Measurements from ENCODE around the gene SLC26A1. TPM values are rescaled to one million over a fixed set of nuclear protein-coding genes. Genes with fewer than 3 reads are reported as not detected.

SLC26A1 gene
- total and polyA plus RNA-seq, 5 donors, result 0.34 to 0.37 (median 0.36) TPM; not detected in 2

- Histone ChIP-seq H3K27me3 (ENCODE audit: control insufficient read depth, insufficient read depth) (no peaks in the 10 kb centered on the region), H3K4me3 (ENCODE audit: low read length) (peak within 1 kb of the TSS; percentile 82), H3K27ac (ENCODE audit: low read length) (no peak within 1 kb of the TSS), H3K4me1 (ENCODE audit: control insufficient read depth, insufficient read depth, low read length) (peaks cover 3% of the 10 kb centered on the region), H3K9me3 (ENCODE audit: control insufficient read depth, low read length) (no peaks in the 10 kb centered on the region)
- peak; percentile 89 to 96 (median 95) for DNase-seq
- ATAC-seq, result peak; percentile 97
- intact Hi-C loops (cut with DNase I), result no loop called here
- 22% methylated on average over 123 of the region's 123 CpGs for WGBS
Measured at GRCh38 chr4:973431-974397, 19.5 kb downstream of the SLC26A1 start, which contains the start of gene DGKQ. Gene DGKQ, minus strand, starts transcription at chr4:973569. Its CDS starts 87 bp downstream, at chr4:973482.

GRCh38 chr4:972651-973424 lies 20.4 kb downstream of the SLC26A1 start:
- DNase-seq (peak; percentile 19 to 81 (median 80)), ATAC-seq (peak; percentile 6 to 29)
- peak overlapping the region; percentile 82 for H3K4me3 ChIP-seq (ENCODE audit: low read length)
- peaks cover 3% of the 10 kb centered on the region for H3K4me1 ChIP-seq (ENCODE audit: control insufficient read depth, insufficient read depth, low read length)
- H3K27me3 ChIP-seq (ENCODE audit: control insufficient read depth, insufficient read depth), result no peaks in the 10 kb centered on the region
- intact Hi-C loops (cut with DNase I), result no loop called here
- under 1% methylated on average over 65 of the region's 65 CpGs for WGBS
- H3K27ac ChIP-seq (ENCODE audit: low read length), result no peak overlapping the region
- H3K9me3 ChIP-seq (ENCODE audit: control insufficient read depth, low read length), result no peaks in the 10 kb centered on the region

GRCh38 chr4:971666-972500 lies 21.3 kb downstream of the SLC26A1 start:
- WGBS, result 65% methylated on average over 24 of the region's 24 CpGs
- Histone ChIP-seq H3K27ac (ENCODE audit: low read length) (no peak overlapping the region), H3K27me3 (ENCODE audit: control insufficient read depth, insufficient read depth) (no peaks in the 10 kb centered on the region), H3K4me3 (ENCODE audit: low read length) (no peak overlapping the region), H3K9me3 (ENCODE audit: control insufficient read depth, low read length) (no peaks in the 10 kb centered on the region), H3K4me1 (ENCODE audit: control insufficient read depth, insufficient read depth, low read length) (peaks cover 3% of the 10 kb centered on the region)
- DNase-seq (peak; percentile 17 to 56 (median 42)), ATAC-seq (no peak)
- intact Hi-C loops (cut with DNase I), result no loop called here

GRCh38 chr4:970854-971520 lies 22.2 kb downstream of the SLC26A1 start:
- H3K9me3 ChIP-seq (ENCODE audit: control insufficient read depth, low read length), result no peaks in the 10 kb centered on the region
- 82% methylated on average over 17 of the region's 17 CpGs for WGBS
- intact Hi-C loops (cut with DNase I), result no loop called here
- no peak overlapping the region for H3K27ac ChIP-seq (ENCODE audit: low read length)
- DNase-seq (peak in 2 of 3 donors; percentile 37 to 43), ATAC-seq (no peak)
- no peaks in the 10 kb centered on the region for H3K27me3 ChIP-seq (ENCODE audit: control insufficient read depth, insufficient read depth)
- H3K4me3 ChIP-seq (ENCODE audit: low read length), result no peak overlapping the region
- peaks cover 3% of the 10 kb centered on the region for H3K4me1 ChIP-seq (ENCODE audit: control insufficient read depth, insufficient read depth, low read length)

- WGBS, result 94% methylated on average over 25 of the region's 25 CpGs
- peaks cover 3% of the 10 kb centered on the region for H3K4me1 ChIP-seq (ENCODE audit: control insufficient read depth, insufficient read depth, low read length)
- H3K27ac ChIP-seq (ENCODE audit: low read length), result no peak overlapping the region
- H3K9me3 ChIP-seq (ENCODE audit: control insufficient read depth, low read length), result no peaks in the 10 kb centered on the region
- H3K27me3 ChIP-seq (ENCODE audit: control insufficient read depth, insufficient read depth), result no peaks in the 10 kb centered on the region
- ATAC-seq (no peak), DNase-seq (peak in 1 of 3 donors; percentile 32)
- intact Hi-C loops (cut with DNase I), result no loop called here
- no peak overlapping the region for H3K4me3 ChIP-seq (ENCODE audit: low read length)
Measured at GRCh38 chr4:970046-970745, 23.0 kb downstream of the SLC26A1 start.

GRCh38 chr4:968621-969394 lies 24.4 kb downstream of the SLC26A1 start:
- no peak overlapping the region for H3K4me3 ChIP-seq (ENCODE audit: low read length)
- WGBS, result 83% methylated on average over 23 of the region's 23 CpGs
- DNase-seq (peak in 2 of 3 donors; percentile 40 to 58), ATAC-seq (no peak)
- no peaks in the 10 kb centered on the region for H3K9me3 ChIP-seq (ENCODE audit: control insufficient read depth, low read length)
- no peaks in the 10 kb centered on the region for H3K27me3 ChIP-seq (ENCODE audit: control insufficient read depth, insufficient read depth)
- no peak overlapping the region for H3K27ac ChIP-seq (ENCODE audit: low read length)
- peaks cover 3% of the 10 kb centered on the region for H3K4me1 ChIP-seq (ENCODE audit: control insufficient read depth, insufficient read depth, low read length)
- intact Hi-C loops (cut with DNase I), result no loop called here

GRCh38 chr4:968221-968620 lies 25.0 kb downstream of the SLC26A1 start:
- Histone ChIP-seq H3K4me3 (ENCODE audit: low read length) (no peak overlapping the region), H3K27me3 (ENCODE audit: control insufficient read depth, insufficient read depth) (no peaks in the 10 kb centered on the region), H3K27ac (ENCODE audit: low read length) (no peak overlapping the region), H3K9me3 (ENCODE audit: control insufficient read depth, low read length) (no peaks in the 10 kb centered on the region), H3K4me1 (ENCODE audit: control insufficient read depth, insufficient read depth, low read length) (peaks cover 3% of the 10 kb centered on the region)
- DNase-seq (no peak), ATAC-seq (no peak)
- intact Hi-C loops (cut with DNase I), result no loop called here
- 26% methylated on average over 24 of the region's 24 CpGs for WGBS

- Histone ChIP-seq H3K9me3 (ENCODE audit: control insufficient read depth, low read length) (no peaks in the 10 kb centered on the region), H3K27ac (ENCODE audit: low read length) (no peak overlapping the region), H3K4me1 (ENCODE audit: control insufficient read depth, insufficient read depth, low read length) (peaks cover 3% of the 10 kb centered on the region), H3K27me3 (ENCODE audit: control insufficient read depth, insufficient read depth) (no peaks in the 10 kb centered on the region), H3K4me3 (ENCODE audit: low read length) (no peak overlapping the region)
- DNase-seq (peak in 2 of 3 donors; percentile 47 to 66), ATAC-seq (no peak)
- intact Hi-C loops (cut with DNase I), result no loop called here
- WGBS, result 46% methylated on average over 76 of the region's 76 CpGs
Measured at GRCh38 chr4:967113-968104, 25.8 kb downstream of the SLC26A1 start.
